Measurements from ENCODE around the gene DUSP15.

DUSP15 gene

GRCh38 chr20:31861135-31861384 is 9.3 kb downstream of the DUSP15 start:
- Histone ChIP-seq H3K4me3 (replicated peaks; ENCODE audit: low read depth, low read length) (peak overlapping the region; percentile 61), H3K36me3 (ENCODE audit: control insufficient read depth, insufficient read depth, low read length) (no peaks in the 10 kb centered on the region), H3K27me3 (replicated peaks; ENCODE audit: control insufficient read depth, insufficient read depth, low read length) (no peaks in the 10 kb centered on the region; the same call in 1 of the 2 replicates)
- TF ChIP-seq, protein P1, sequence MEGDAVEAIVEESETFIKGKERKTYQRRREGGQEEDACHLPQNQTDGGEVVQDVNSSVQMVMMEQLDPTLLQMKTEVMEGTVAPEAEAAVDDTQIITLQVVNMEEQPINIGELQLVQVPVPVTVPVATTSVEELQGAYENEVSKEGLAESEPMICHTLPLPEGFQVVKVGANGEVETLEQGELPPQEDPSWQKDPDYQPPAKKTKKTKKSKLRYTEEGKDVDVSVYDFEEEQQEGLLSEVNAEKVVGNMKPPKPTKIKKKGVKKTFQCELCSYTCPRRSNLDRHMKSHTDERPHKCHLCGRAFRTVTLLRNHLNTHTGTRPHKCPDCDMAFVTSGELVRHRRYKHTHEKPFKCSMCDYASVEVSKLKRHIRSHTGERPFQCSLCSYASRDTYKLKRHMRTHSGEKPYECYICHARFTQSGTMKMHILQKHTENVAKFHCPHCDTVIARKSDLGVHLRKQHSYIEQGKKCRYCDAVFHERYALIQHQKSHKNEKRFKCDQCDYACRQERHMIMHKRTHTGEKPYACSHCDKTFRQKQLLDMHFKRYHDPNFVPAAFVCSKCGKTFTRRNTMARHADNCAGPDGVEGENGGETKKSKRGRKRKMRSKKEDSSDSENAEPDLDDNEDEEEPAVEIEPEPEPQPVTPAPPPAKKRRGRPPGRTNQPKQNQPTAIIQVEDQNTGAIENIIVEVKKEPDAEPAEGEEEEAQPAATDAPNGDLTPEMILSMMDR (IDR thresholded peaks at IDR 0.05; ENCODE audit: insufficient read depth, low read length, poor library complexity, severe bottlenecking), result no peak
- no peak for DNase-seq (ENCODE audit: extremely low read depth, insufficient read length)

GRCh38 chr20:31860390-31861134 is 9.8 kb downstream of the DUSP15 start:
- Histone ChIP-seq H3K36me3 (ENCODE audit: control insufficient read depth, insufficient read depth, low read length) (no peaks in the 10 kb centered on the region), H3K4me3 (replicated peaks; ENCODE audit: low read depth, low read length) (no peak overlapping the region; the same call in 1 of the 2 replicates), H3K27me3 (replicated peaks; ENCODE audit: control insufficient read depth, insufficient read depth, low read length) (no peaks in the 10 kb centered on the region; the same call in 1 of the 2 replicates)
- TF ChIP-seq, protein P1 (IDR thresholded peaks at IDR 0.05; ENCODE audit: insufficient read depth, low read length, poor library complexity, severe bottlenecking), result no peak
- no peak for DNase-seq (ENCODE audit: extremely low read depth, insufficient read length)

GRCh38 chr20:31859998-31860380 is 10.3 kb downstream of the DUSP15 start:
- TF ChIP-seq, protein P1 (IDR thresholded peaks at IDR 0.05; ENCODE audit: insufficient read depth, low read length, poor library complexity, severe bottlenecking), result no peak
- Histone ChIP-seq H3K4me3 (replicated peaks; ENCODE audit: low read depth, low read length) (no peak overlapping the region), H3K27me3 (replicated peaks; ENCODE audit: control insufficient read depth, insufficient read depth, low read length) (no peaks in the 10 kb centered on the region; the same call in 1 of the 2 replicates), H3K36me3 (ENCODE audit: control insufficient read depth, insufficient read depth, low read length) (no peaks in the 10 kb centered on the region)
- DNase-seq (ENCODE audit: extremely low read depth, insufficient read length), result no peak

DNA sequence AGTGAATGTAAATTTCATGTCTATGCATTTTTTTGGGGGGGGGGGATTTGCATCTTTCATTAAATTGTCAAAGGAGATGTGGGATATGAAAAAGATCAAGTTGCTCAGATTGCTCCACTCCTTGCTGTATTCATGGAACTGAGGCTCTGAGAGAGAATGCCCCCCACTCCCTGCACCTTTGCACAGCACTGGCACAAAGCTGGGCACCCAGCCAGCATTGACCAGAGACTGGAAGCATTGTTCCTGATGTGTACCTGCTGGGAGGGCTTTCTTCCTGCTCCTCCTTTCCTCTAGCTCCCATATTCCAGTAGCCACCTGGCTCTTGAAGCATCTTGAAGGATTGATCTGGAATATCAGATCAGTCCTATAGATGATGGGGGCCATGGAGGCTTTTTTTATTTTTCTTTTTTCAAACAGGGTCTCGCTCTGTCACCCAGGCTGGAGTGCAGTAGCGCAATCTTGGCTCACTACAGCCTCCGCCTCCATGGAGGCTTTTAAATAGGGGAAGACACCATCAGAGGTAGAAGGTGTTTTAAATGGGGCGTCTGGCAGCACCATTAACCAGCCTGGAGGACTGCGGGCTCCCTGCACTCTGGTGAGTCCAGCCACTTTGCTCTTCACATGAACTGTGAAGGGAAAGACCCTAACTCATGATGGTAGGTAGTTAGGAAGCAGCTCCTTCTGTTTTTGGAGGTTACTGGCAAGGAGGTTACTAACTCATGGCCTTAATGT is 10.9 kb downstream of the DUSP15 start:
- TF ChIP-seq, protein P1 (IDR thresholded peaks at IDR 0.05; ENCODE audit: insufficient read depth, low read length, poor library complexity, severe bottlenecking), result no peak
- H3K27me3 ChIP-seq (replicated peaks; ENCODE audit: control insufficient read depth, insufficient read depth, low read length), result no peaks in the 10 kb centered on the region; the same call in 1 of the 2 replicates
- H3K36me3 ChIP-seq (ENCODE audit: control insufficient read depth, insufficient read depth, low read length), result no peaks in the 10 kb centered on the region
- no peak for DNase-seq (ENCODE audit: extremely low read depth, insufficient read length)
- no peak overlapping the region for H3K4me3 ChIP-seq (replicated peaks; ENCODE audit: low read depth, low read length)

GRCh38 chr20:31858760-31859083 is 11.6 kb downstream of the DUSP15 start:
- no peak overlapping the region for H3K4me3 ChIP-seq (replicated peaks; ENCODE audit: low read depth, low read length)
- no peaks in the 10 kb centered on the region; the same call in none of the 2 replicates for H3K27me3 ChIP-seq (replicated peaks; ENCODE audit: control insufficient read depth, insufficient read depth, low read length)
- TF ChIP-seq, protein P1 (IDR thresholded peaks at IDR 0.05; ENCODE audit: insufficient read depth, low read length, poor library complexity, severe bottlenecking), result no peak
- no peaks in the 10 kb centered on the region for H3K36me3 ChIP-seq (ENCODE audit: control insufficient read depth, insufficient read depth, low read length)
- DNase-seq (ENCODE audit: extremely low read depth, insufficient read length), result no peak

Data from GM06990 (cell line).